HepG2 (cell line): ENCODE results near the gene TRPC3. TPM values are rescaled to one million over a fixed set of nuclear protein-coding genes. Genes with fewer than 3 reads are reported as not detected.

Experiments used
- AHR ChIP-seq: IDR thresholded peaks from 2 replicates; pipeline ENCODE4 v1.6.1; 2018; ENCODE audit warnings: missing genetic modification reagents, missing compliant biosample characterization
- ARID5B ChIP-seq: IDR thresholded peaks from 2 replicates; pipeline ENCODE4 v1.4.0; 2020; ENCODE audit warnings: mild to moderate bottlenecking, missing genetic modification reagents
- FOXA1 ChIP-seq, 2 experiments: fragments of 450-650 bp in 1 of 2; sonication (generic) in 1 of 2; formaldehyde crosslinking in 1 of 2; IDR thresholded peaks; 2 replicates each; pipeline versions ENCODE4 v1.4.0 to v1.6.1; 2016 to 2020; ENCODE audit warnings: missing genetic modification reagents in 1 of 2
- FOXA3 ChIP-seq: IDR thresholded peaks from 2 replicates; pipeline ENCODE4 v1.6.1; 2016; ENCODE audit warnings: missing genetic modification reagents, missing compliant biosample characterization
- MEF2D ChIP-seq: sonication (generic); formaldehyde crosslinking; IDR thresholded peaks from 2 replicates; pipeline ENCODE4 v1.5.1; 2020; ENCODE audit warnings: mild to moderate bottlenecking, missing genetic modification reagents
- SOX6 ChIP-seq, 2 experiments: fragments of 450-650 bp in 1 of 2; sonication (generic) in 1 of 2; formaldehyde crosslinking in 1 of 2; IDR thresholded peaks; 2 replicates each; pipeline versions ENCODE4 v1.4.0 to v1.6.1; 2017 to 2020; ENCODE audit warnings: antibody characterized with exemption in 1 of 2, mild to moderate bottlenecking in 1 of 2, missing genetic modification reagents in 1 of 2
- ZNF17 ChIP-seq: sonication (generic); formaldehyde crosslinking; IDR thresholded peaks from 2 replicates; pipeline ENCODE4 v1.5.0; 2020; ENCODE audit warnings: mild to moderate bottlenecking, missing genetic modification reagents
- ZNF768 ChIP-seq: sonication (generic); formaldehyde crosslinking; IDR thresholded peaks from 2 replicates; pipeline ENCODE4 v1.4.0; 2020; ENCODE audit warnings: missing genetic modification reagents
- ZUFSP ChIP-seq: sonication (generic); formaldehyde crosslinking; IDR thresholded peaks from 2 replicates; pipeline ENCODE4 v1.9.0; 2021; ENCODE audit warnings: missing genetic modification reagents, mild to moderate bottlenecking, borderline replicate concordance
- polyA plus RNA-seq, 8 experiments: library from polyadenylated mRNA; depleted of rRNA in 3 of 8; stranded (reverse) in 7 of 8; unstranded in 1 of 8; fragments of >200 nt; fragmentation: Illumina TruSeq in 4 of 8; extraction: Trizol in 4 of 8; gene quantifications; 2 replicates each; pipeline versions ENCODE4 v1.2.1 to v1.2.3, GENCODE V29; 2011 to 2016; ENCODE audit warnings: low read depth in 4 of 8, missing spikeins in 1 of 8, mixed read lengths in 1 of 8; ENCODE audit not compliant: insufficient read depth in 1 of 8
- total RNA-seq, 5 experiments: library from RNA; depleted of rRNA; stranded (reverse); fragments of >200 nt; fragmentation: Illumina TruSeq; extraction: Trizol; gene quantifications; 2 replicates each; pipeline ENCODE4 v1.2.3, GENCODE V29; 2016; ENCODE audit warnings: low read depth in 1 of 5

Gene TRPC3
- total and polyA plus RNA-seq, 2 of the 13 experiments (the other 11 are each of a cell fraction or from before 2014, with no cell fraction given), result not detected

GRCh38 chr4:121960818-121961217, 9.0 kb upstream of the TRPC3 start (continued):
- TF ChIP-seq ZNF768 (CRISPR knock-in tag), result no peak
- no peak for TF ChIP-seq ZNF17 (CRISPR knock-in tag)
- no peak for TF ChIP-seq FOXA1 (IDR thresholded peaks at IDR 0.05)
- no peak for TF ChIP-seq FOXA1 (CRISPR knock-in tag; IDR thresholded peaks at IDR 0.05)
- TF ChIP-seq FOXA3 (CRISPR knock-in tag), result peak; percentile 56
- no peak for TF ChIP-seq MEF2D (CRISPR knock-in tag)
- TF ChIP-seq SOX6 (IDR thresholded peaks at IDR 0.05), result no peak
- peak; percentile 60; the same call in 1 of the 2 replicates for TF ChIP-seq SOX6 (CRISPR knock-in tag; IDR thresholded peaks at IDR 0.05)
- TF ChIP-seq AHR, result no peak
- TF ChIP-seq ZUFSP (CRISPR knock-in tag), result no peak
- TF ChIP-seq ARID5B (CRISPR knock-in tag), result peak; percentile 42
